HepG2 (cell line): ENCODE data around the gene PTBP2. TPM values are rescaled to one million over a fixed set of nuclear protein-coding genes. Genes with fewer than 3 reads are reported as not detected.

Experiments used
- ATAC-seq: fragments of 200-7000 bp; cut with Tn5 transposase; 3 replicates; pipeline ENCODE4 v1.9.1; 2020; ENCODE audit warnings: mild to moderate bottlenecking, moderate library complexity
- BruUV-seq: library from RNA; stranded (reverse); fragments of 400-500 nt; replicated peaks from 2 replicates; lab custom pipeline; 2021; lab: Mats Ljungman, UMichigan
- CTCF ChIA-PET: fragments of 300-600 bp; formaldehyde crosslinking; extraction: SDS; loops from one replicate; lab custom pipeline; 2021; ENCODE audit warnings: low total read pairs, inconsistent platforms, low intra/inter-chr PET ratio; lab: Yijun Ruan, JAX
- POLR2A ChIA-PET: fragments of 350-600 bp; sonication (Branson Sonifier 250); formaldehyde crosslinking; loops from one replicate; lab custom pipeline; 2020; ENCODE audit warnings: antibody characterized with exemption, inconsistent platforms; lab: Yijun Ruan, JAX
- DNase-seq: peaks from one replicate; pipeline ENCODE4 v3.0.0-alpha.2; 2015; ENCODE audit warnings: low spot score
- FAIRE-seq: peaks from 3 replicates; lab custom pipeline; 2011; peaks lifted over from hg19 to GRCh38; lab: Jason Lieb, UNC
- H2AFZ ChIP-seq: one replicate; pipeline ENCODE4 v1.6.1; 2011; ENCODE audit warnings: low read length, inconsistent platforms
- H3K27ac ChIP-seq: fragments of 300-600 bp; 3 replicates; pipeline ENCODE4 v1.8.0; 2011; ENCODE audit warnings: mixed run types, mild to moderate bottlenecking, mixed read lengths, low read length, inconsistent platforms; ENCODE audit not compliant: insufficient read depth; ENCODE audit errors: extremely low read length
- H3K27me3 ChIP-seq, 2 experiments: fragments of 200-600 bp in 1 of 2; 2 replicates in 1 of 2; 3 replicates in 1 of 2; pipeline versions ENCODE4 v1.6.0 to v1.8.0; 2011; ENCODE audit warnings: low read length in 2 of 2, mild to moderate bottlenecking in 2 of 2, moderate library complexity in 2 of 2, inconsistent platforms in 1 of 2; ENCODE audit not compliant: insufficient read depth in 2 of 2, control insufficient read depth in 1 of 2
- H3K36me3 ChIP-seq, 2 experiments: fragments of 200-600 bp in 1 of 2; replicated peaks in 1 of 2; 2 replicates in 1 of 2; 3 replicates in 1 of 2; pipeline versions ENCODE4 v1.5.1 to v1.8.0; 2011; ENCODE audit warnings: low read length in 2 of 2, inconsistent platforms in 1 of 2; ENCODE audit not compliant: insufficient read depth in 2 of 2, control insufficient read depth in 1 of 2
- H3K4me1 ChIP-seq: 2 replicates; pipeline ENCODE4 v1.5.1; 2012; ENCODE audit warnings: low read length, inconsistent platforms; ENCODE audit not compliant: insufficient read depth
- H3K4me2 ChIP-seq: 2 replicates; pipeline ENCODE4 v1.6.0; 2011; ENCODE audit warnings: low read depth, low read length, inconsistent platforms
- H3K4me3 ChIP-seq, 3 experiments: fragments of 200-600 bp in 1 of 3; sonication (generic), shearing (Covaris generic) in 1 of 3; replicated peaks in 1 of 3; 2 replicates each; pipeline ENCODE4 v1.5.1; 2011 to 2016; ENCODE audit warnings: low read length in 3 of 3, inconsistent platforms in 2 of 3, low read depth in 2 of 3, mild to moderate bottlenecking in 2 of 3, control low read depth in 1 of 3, mixed read lengths in 1 of 3; ENCODE audit not compliant: insufficient read depth in 1 of 3
- H3K79me2 ChIP-seq: one replicate; pipeline ENCODE4 v1.6.1; 2011; ENCODE audit warnings: low read length, inconsistent platforms; ENCODE audit not compliant: insufficient read depth
- H3K9ac ChIP-seq: 2 replicates; pipeline ENCODE4 v1.6.0; 2011; ENCODE audit warnings: mild to moderate bottlenecking, low read depth, low read length, inconsistent platforms; ENCODE audit not compliant: insufficient read depth
- H3K9me3 ChIP-seq: 2 replicates; pipeline ENCODE4 v1.5.1; 2012; ENCODE audit warnings: mild to moderate bottlenecking, low read length
- H4K20me1 ChIP-seq: 2 replicates; pipeline ENCODE4 v1.6.0; 2011; ENCODE audit warnings: inconsistent platforms, mild to moderate bottlenecking, low read length, moderate library complexity; ENCODE audit not compliant: insufficient read depth
- AFF4 ChIP-seq: sonication (generic); formaldehyde crosslinking; IDR thresholded peaks from 2 replicates; pipeline ENCODE4 v1.4.0; 2020; ENCODE audit warnings: missing genetic modification reagents
- ETS1 ChIP-seq: sonication (generic); formaldehyde crosslinking; IDR thresholded peaks from 2 replicates; pipeline ENCODE4 v1.4.0; 2020; ENCODE audit warnings: missing genetic modification reagents
- HOXA5 ChIP-seq: sonication (generic); formaldehyde crosslinking; IDR thresholded peaks from 2 replicates; pipeline ENCODE4 v1.4.0; 2020; ENCODE audit warnings: missing genetic modification reagents
- SP4 ChIP-seq: sonication (generic); formaldehyde crosslinking; IDR thresholded peaks from 2 replicates; pipeline ENCODE4 v1.8.1; 2023; ENCODE audit warnings: mild to moderate bottlenecking, missing genetic modification reagents
- ZNF143 ChIP-seq: sonication (generic); formaldehyde crosslinking; IDR thresholded peaks from 2 replicates; pipeline ENCODE4 v1.4.0; 2020; ENCODE audit warnings: missing genetic modification reagents
- ZNF225 ChIP-seq: sonication (generic); formaldehyde crosslinking; IDR thresholded peaks from 2 replicates; pipeline ENCODE4 v1.4.0; 2020; ENCODE audit warnings: mild to moderate bottlenecking, missing genetic modification reagents
- ZNF609 ChIP-seq: sonication (generic); formaldehyde crosslinking; IDR thresholded peaks from 2 replicates; pipeline ENCODE4 v1.4.0; 2020; ENCODE audit warnings: mild to moderate bottlenecking, missing genetic modification reagents, borderline replicate concordance
- ZNF652 ChIP-seq: IDR thresholded peaks from 2 replicates; pipeline ENCODE4 v1.6.1; 2016; ENCODE audit warnings: low read depth, borderline replicate concordance
- WGBS: methylation state at CpG from one replicate; pipeline ENCODE4 v1.1.6; 2017; ENCODE audit warnings: low lambda C conversion rate; 5-methylcytosine and 5-hydroxymethylcytosine counted together
- in situ Hi-C: cut with HindIII; loops from 2 replicates; pipeline ENCODE4 v1.10.0; 2017; ENCODE audit warnings: low pct_unique_long_range_greater_than_20kb; ENCODE audit not compliant: extremely low pct_ligation_motif_present
- intact Hi-C: fragments of 100-400 bp; cut with micrococcal nuclease; formaldehyde crosslinking; loops from one replicate; pipeline ENCODE4 v1.10.0; 2022; ENCODE audit not compliant: unreplicated experiment
- polyA plus RNA-seq, 8 experiments: library from polyadenylated mRNA; depleted of rRNA in 3 of 8; stranded (reverse) in 7 of 8; unstranded in 1 of 8; fragments of >200 nt; fragmentation: Illumina TruSeq in 4 of 8; extraction: Trizol in 4 of 8; gene quantifications; 2 replicates each; pipeline versions ENCODE4 v1.2.1 to v1.2.3, GENCODE V29; 2011 to 2016; ENCODE audit warnings: low read depth in 4 of 8, missing spikeins in 1 of 8, mixed read lengths in 1 of 8; ENCODE audit not compliant: insufficient read depth in 1 of 8
- total RNA-seq, 5 experiments: library from RNA; depleted of rRNA; stranded (reverse); fragments of >200 nt; fragmentation: Illumina TruSeq; extraction: Trizol; gene quantifications; 2 replicates each; pipeline ENCODE4 v1.2.3, GENCODE V29; 2016; ENCODE audit warnings: low read depth in 1 of 5

PTBP2 gene
- total and polyA plus RNA-seq, 2 of the 13 experiments (the other 11 are each of a cell fraction or from before 2014, with no cell fraction given) = 10.5 to 14.1 TPM

- ChIA-PET CTCF (no interaction called here), POLR2A (no interaction called here)
- Histone ChIP-seq H3K4me1 (peaks cover under 1% of the 10 kb centered on the region; the same call in 1 of the 2 replicates), H3K27me3 (no peaks in the 10 kb centered on the region), H2AFZ (no peak overlapping the region), H3K9me3 (no peaks in the 10 kb centered on the region), H3K79me2 (no peaks in the 10 kb centered on the region), H3K4me2 (no peak overlapping the region), H3K36me3 (no peaks in the 10 kb centered on the region), H4K20me1 (no peaks in the 10 kb centered on the region), H3K4me3 (no peak overlapping the region), H3K9ac (no peak overlapping the region), H3K27ac (no peak overlapping the region)
- WGBS = 0% methylated on average over 1 of the region's 1 CpG
- intact Hi-C loops = no loop called here
- no TSS peak for BruUV-seq
- in situ Hi-C loops = no loop called here
- ATAC-seq (no peak), FAIRE-seq (no peak), DNase-seq (no peak)
- TF ChIP-seq ZNF143 (CRISPR knock-in tag) (no peak), AFF4 (CRISPR knock-in tag) (no peak)
Measured at GRCh38 chr1:96715482-96715881, 6.1 kb upstream of the PTBP2 start.

GRCh38 chr1:96721053-96721415, 550 bp upstream of the PTBP2 start:
- Histone ChIP-seq H3K27me3 (no peaks in the 10 kb centered on the region), H2AFZ (peak overlapping the region; percentile 98), H3K27ac (peak overlapping the region; percentile 86), H3K9me3 (no peaks in the 10 kb centered on the region), H4K20me1 (no peaks in the 10 kb centered on the region; the same call in 1 of the 2 replicates), H3K9ac (peak overlapping the region; percentile 87), H3K4me1 (peaks cover 26% of the 10 kb centered on the region), H3K79me2 (peaks cover 36% of the 10 kb centered on the region), H3K36me3 (peaks cover 0 to 4% of the 10 kb centered on the region in 2 experiments; a peak in 1 of 5 replicates), H3K4me2 (peak overlapping the region; percentile 88), H3K4me3 (peak overlapping the region; percentile 89 to 94 (median 93))
- ChIA-PET POLR2A (interaction anchor here (0.6 kb wide), 1 partner anchor 768 kb away, joined by 3 read pairs; no protein-coding TSS in a partner anchor), CTCF (no interaction called here)
- in situ Hi-C loops = loop anchor here (5.0 kb wide), 1 partner anchor 86 kb away; no protein-coding TSS in a partner anchor
- intact Hi-C loops = loop anchor here (1.0 to 10.0 kb wide), 2 partner anchors 54 to 89 kb away; no protein-coding TSS in a partner anchor
- peak; percentile 14 for ATAC-seq
- BruUV-seq = TSS peak; percentile 77
- TF ChIP-seq ETS1 (CRISPR knock-in tag) = no peak
- 0 out of 2 replicates have a peak, but pooled peaks have one; percentile 7 for TF ChIP-seq HOXA5
- no peak for TF ChIP-seq SP4
- TF ChIP-seq ZNF609 (CRISPR knock-in tag) = peak; percentile 4; the same call in 1 of the 2 replicates
- no peak for TF ChIP-seq ZNF652 (CRISPR knock-in tag)
- no peak for TF ChIP-seq ZNF225 (CRISPR knock-in tag)
- DNase-seq = no peak
- WGBS = 8% methylated on average over 6 of the region's 6 CpGs
- no peak for FAIRE-seq
